ENCODE measurements around the gene ANKZF1. TPM values are rescaled to one million over a fixed set of nuclear protein-coding genes. Genes with fewer than 3 reads are reported as not detected.

Gene ANKZF1
- total RNA-seq, 4 donors from 2014 or later: 20.4 to 34.1 (median 27.6) TPM

GRCh38 chr2:219272356-219272755, 42.8 kb downstream of the ANKZF1 start:
- TF ChIP-seq POLR2A (IDR thresholded peaks at IDR 0.05; ENCODE audit: low read depth): no peak
- no peak for TF ChIP-seq CTCF (IDR thresholded peaks at IDR 0.05)
- no peak for TF ChIP-seq POLR2AphosphoS5 (IDR thresholded peaks at IDR 0.05)
- no peak for TF ChIP-seq EP300 (IDR thresholded peaks at IDR 0.05)
- Histone ChIP-seq H3K36me3 (no peaks in the 10 kb centered on the region), H3K27me3 (no peaks in the 10 kb centered on the region), H3K27ac (replicated peaks in 1 of 4) (no peak overlapping the region), H3K4me3 (no peak overlapping the region), H3K9me3 (no peaks in the 10 kb centered on the region), H3K4me1 (peaks cover 8 to 14% (median 11%) of the 10 kb centered on the region in 4 donors)
- no peak for DNase-seq (ENCODE audit: extremely low spot score)
- WGBS: 88% methylated on average over 4 of the region's 4 CpGs
- intact Hi-C loops (cut with DNase I): no loop called here

- H3K27ac ChIP-seq (replicated peaks in 1 of 4): no peak overlapping the region
- TF ChIP-seq CTCF (IDR thresholded peaks at IDR 0.05): no peak
- no peak for TF ChIP-seq POLR2AphosphoS5 (IDR thresholded peaks at IDR 0.05)
- TF ChIP-seq POLR2A (IDR thresholded peaks at IDR 0.05; ENCODE audit: low read depth): no peak
- TF ChIP-seq EP300 (IDR thresholded peaks at IDR 0.05): no peak
- intact Hi-C loops (cut with DNase I): no loop called here
- H3K4me3 ChIP-seq: no peak overlapping the region
- no peaks in the 10 kb centered on the region for H3K9me3 ChIP-seq
- WGBS: 82% methylated on average over 1 of the region's 2 CpGs
- no peaks in the 10 kb centered on the region for H3K27me3 ChIP-seq
- peaks cover 14 to 20% (median 18%) of the 10 kb centered on the region in 4 donors for H3K4me1 ChIP-seq
- H3K36me3 ChIP-seq: no peaks in the 10 kb centered on the region
- DNase-seq (ENCODE audit: extremely low spot score): no peak
Observed at GRCh38 chr2:219272995-219273394, 43.4 kb downstream of the ANKZF1 start.

- Histone ChIP-seq H3K4me3 (no peak overlapping the region), H3K36me3 (no peaks in the 10 kb centered on the region), H3K27me3 (no peaks in the 10 kb centered on the region), H3K4me1 (peaks cover 22 to 29% (median 27%) of the 10 kb centered on the region in 4 donors), H3K27ac (replicated peaks in 1 of 4) (peak overlapping the region; percentile 79 to 88 (median 83)), H3K9me3 (no peaks in the 10 kb centered on the region)
- intact Hi-C loops (cut with DNase I): no loop called here
- no peak for TF ChIP-seq POLR2AphosphoS5 (IDR thresholded peaks at IDR 0.05)
- TF ChIP-seq CTCF (IDR thresholded peaks at IDR 0.05): no peak
- no peak for TF ChIP-seq EP300 (IDR thresholded peaks at IDR 0.05)
- no peak for TF ChIP-seq POLR2A (IDR thresholded peaks at IDR 0.05; ENCODE audit: low read depth)
- WGBS: 90% methylated on average over 3 of the region's 3 CpGs
- no peak for DNase-seq (ENCODE audit: extremely low spot score)
Observed at GRCh38 chr2:219273937-219274336, 44.3 kb downstream of the ANKZF1 start.

GRCh38 chr2:219274361-219274921, 44.8 kb downstream of the ANKZF1 start:
- no peaks in the 10 kb centered on the region for H3K27me3 ChIP-seq
- no peak for TF ChIP-seq POLR2A (IDR thresholded peaks at IDR 0.05; ENCODE audit: low read depth)
- peak; percentile 56 to 70 for TF ChIP-seq POLR2AphosphoS5 (IDR thresholded peaks at IDR 0.05)
- no peaks in the 10 kb centered on the region for H3K36me3 ChIP-seq
- 37% methylated on average over 4 of the region's 6 CpGs for WGBS
- no peak overlapping the region for H3K4me3 ChIP-seq
- peak overlapping the region; percentile 79 to 88 (median 83) for H3K27ac ChIP-seq (replicated peaks in 1 of 4)
- H3K4me1 ChIP-seq: peaks cover 22 to 30% (median 28%) of the 10 kb centered on the region in 4 donors
- no peak for DNase-seq (ENCODE audit: extremely low spot score)
- intact Hi-C loops (cut with DNase I): no loop called here
- no peaks in the 10 kb centered on the region for H3K9me3 ChIP-seq

GRCh38 chr2:219277703-219278654, 48.4 kb downstream of the ANKZF1 start:
- Histone ChIP-seq H3K4me1 (peaks cover 39 to 57% (median 56%) of the 10 kb centered on the region in 4 donors), H3K27me3 (no peaks in the 10 kb centered on the region), H3K4me3 (peak overlapping the region in 3 of 4 donors; percentile 1 to 89 (median 74)), H3K27ac (replicated peaks in 1 of 4) (peak overlapping the region; percentile 96 to 98 (median 98)), H3K36me3 (peaks cover 4 to 27% (median 24%) of the 10 kb centered on the region in 4 donors), H3K9me3 (no peaks in the 10 kb centered on the region)
- WGBS: 21% methylated on average over 25 of the region's 25 CpGs
- TF ChIP-seq POLR2AphosphoS5 (IDR thresholded peaks at IDR 0.05): peak; percentile 56 to 83
- TF ChIP-seq CTCF (IDR thresholded peaks at IDR 0.05): peak; percentile 98 to 100 (median 98)
- TF ChIP-seq POLR2A (IDR thresholded peaks at IDR 0.05; ENCODE audit: low read depth): no peak
- peak; percentile 94 for DNase-seq (ENCODE audit: extremely low spot score)
- intact Hi-C loops (cut with DNase I): no loop called here
